CD4-positive, alpha-beta T cell treated with Interferon alpha-2 for 1 hour (primary cell): Measurements from ENCODE around the gene PIGN.

Experiments used
- DNase-seq, 2 donors: peaks; one replicate each; pipeline ENCODE4 v3.0.0-alpha.2; 2020 to 2022

Gene PIGN

DNA sequence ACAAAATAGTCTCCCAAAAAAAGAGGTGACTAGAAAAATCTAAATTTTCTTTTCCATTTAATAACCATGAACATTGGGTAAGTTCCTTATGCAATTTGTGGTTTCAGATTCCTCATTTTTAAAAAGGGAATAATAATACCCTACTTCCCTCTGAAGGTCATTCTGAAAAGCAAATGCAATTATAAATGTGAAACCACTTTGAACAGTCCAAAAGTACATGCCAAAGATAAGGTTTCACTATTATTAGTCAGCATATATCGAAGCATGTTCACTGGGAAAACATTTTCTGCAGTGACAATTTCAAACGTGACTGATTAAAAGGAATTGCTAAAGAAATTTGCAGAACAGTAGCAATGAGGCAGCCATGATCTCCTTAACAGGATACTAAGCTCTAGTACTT is 193.9 kb downstream of the PIGN start:
- no peak for DNase-seq

DNA sequence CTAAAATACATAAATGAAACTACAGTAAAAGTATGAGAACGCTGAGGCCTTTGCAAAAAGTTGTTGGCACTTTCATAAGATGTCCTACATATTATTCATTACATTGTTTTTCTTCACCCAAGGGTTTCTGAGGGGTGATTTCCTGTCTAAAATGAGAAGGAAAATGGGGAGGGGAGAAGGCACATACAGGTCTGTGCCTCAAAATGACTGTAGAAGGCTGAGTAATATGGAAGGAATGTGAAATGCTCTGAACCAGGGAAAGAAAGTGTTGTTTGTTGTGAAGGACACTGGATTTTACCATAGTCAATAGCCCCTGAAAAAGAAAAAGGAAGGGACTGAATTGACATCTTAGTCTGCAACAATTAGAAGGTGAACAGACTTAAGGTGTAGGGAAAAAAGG is 194.6 kb downstream of the PIGN start:
- DNase-seq = no peak

DNA sequence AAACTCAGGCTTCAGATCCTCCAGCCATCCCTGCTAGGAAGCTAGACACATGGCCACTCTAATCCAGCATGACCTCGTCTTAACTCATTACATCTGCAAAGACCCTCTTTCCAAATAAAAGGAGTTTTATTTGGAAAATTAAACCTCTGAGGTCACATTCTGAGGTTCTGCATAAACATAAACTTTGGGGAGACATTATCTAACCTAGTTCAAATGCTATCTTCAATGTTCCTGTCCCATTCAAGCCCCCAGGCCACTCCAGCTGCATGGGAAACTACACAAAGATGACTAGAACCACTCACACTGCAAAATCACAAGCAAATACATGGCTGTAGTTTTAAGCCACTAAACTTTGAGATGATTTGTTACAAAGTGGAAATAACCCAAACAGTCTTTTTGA is 195.0 kb downstream of the PIGN start:
- no peak for DNase-seq

DNA sequence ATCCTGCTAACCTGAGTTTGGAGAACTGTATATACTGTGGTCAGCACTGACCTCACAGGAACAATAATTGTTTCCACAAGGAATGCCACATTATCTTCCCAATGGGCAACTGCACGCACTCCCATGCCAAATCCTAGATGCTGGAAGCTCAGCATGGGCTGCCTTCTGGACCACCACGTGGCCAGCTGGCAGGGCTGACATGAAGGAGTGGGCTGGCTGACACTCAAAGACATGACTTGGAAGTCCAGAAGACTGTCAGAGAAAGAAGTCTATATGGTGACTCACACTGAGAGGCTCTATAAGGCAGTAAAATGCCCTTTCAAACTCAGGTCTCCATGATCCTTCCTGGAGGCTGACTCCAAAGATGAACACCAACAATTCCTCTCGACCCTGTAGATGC is 195.7 kb downstream of the PIGN start:
- DNase-seq = no peak
